GM12801 (cell line): ENCODE results near the gene KRT86.

ENCODE experiments used
- TF ChIP-seq, protein P1 (sequence below): IDR thresholded peaks from one replicate; pipeline ENCODE4 v1.5.1; 2011; ENCODE audit warnings: control low read depth; ENCODE audit not compliant: insufficient read length; ENCODE audit errors: extremely low read depth

The KRT86 gene

GRCh38 chr12:52251367-52252051 lies 22.9 kb upstream of the KRT86 start:
- TF ChIP-seq, protein P1, sequence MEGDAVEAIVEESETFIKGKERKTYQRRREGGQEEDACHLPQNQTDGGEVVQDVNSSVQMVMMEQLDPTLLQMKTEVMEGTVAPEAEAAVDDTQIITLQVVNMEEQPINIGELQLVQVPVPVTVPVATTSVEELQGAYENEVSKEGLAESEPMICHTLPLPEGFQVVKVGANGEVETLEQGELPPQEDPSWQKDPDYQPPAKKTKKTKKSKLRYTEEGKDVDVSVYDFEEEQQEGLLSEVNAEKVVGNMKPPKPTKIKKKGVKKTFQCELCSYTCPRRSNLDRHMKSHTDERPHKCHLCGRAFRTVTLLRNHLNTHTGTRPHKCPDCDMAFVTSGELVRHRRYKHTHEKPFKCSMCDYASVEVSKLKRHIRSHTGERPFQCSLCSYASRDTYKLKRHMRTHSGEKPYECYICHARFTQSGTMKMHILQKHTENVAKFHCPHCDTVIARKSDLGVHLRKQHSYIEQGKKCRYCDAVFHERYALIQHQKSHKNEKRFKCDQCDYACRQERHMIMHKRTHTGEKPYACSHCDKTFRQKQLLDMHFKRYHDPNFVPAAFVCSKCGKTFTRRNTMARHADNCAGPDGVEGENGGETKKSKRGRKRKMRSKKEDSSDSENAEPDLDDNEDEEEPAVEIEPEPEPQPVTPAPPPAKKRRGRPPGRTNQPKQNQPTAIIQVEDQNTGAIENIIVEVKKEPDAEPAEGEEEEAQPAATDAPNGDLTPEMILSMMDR, result no peak

DNA sequence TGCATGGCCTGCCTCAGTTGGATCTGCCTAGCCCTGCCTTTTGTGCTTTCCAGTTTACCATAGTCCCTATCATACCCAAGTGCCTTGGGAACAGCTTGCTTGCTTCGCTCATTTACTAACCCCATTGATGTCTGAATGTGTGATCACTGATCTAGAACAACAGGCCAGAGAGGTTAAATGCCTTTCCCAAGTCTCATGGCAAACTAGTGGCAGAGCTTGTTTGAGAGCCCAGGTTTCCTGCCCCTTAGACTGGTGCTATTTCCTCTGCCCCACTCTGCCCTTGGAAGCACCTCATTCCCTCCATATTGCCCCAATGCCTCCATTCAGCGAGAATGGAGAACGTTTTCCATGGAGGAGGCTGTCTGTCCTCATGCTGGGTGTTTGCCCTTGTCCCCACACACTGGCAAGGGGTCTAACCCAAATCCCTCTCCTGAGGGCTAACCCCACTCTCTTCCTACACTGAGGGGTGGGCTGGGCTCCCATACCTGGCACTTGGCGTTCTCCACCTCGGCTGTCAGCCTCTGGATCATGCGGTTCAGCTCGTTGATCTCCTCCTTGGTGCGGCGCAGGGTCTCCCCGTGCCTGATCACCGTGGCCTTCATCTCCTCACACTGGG lies 21.6 kb upstream of the KRT86 start:
- TF ChIP-seq, protein P1, result no peak

GRCh38 chr12:52253391-52254179 lies 20.9 kb upstream of the KRT86 start:
- TF ChIP-seq, protein P1, result no peak

- TF ChIP-seq, protein P1, result no peak
Measured at GRCh38 chr12:52254180-52254964, 20.1 kb upstream of the KRT86 start.

GRCh38 chr12:52254965-52255751 lies 19.3 kb upstream of the KRT86 start:
- TF ChIP-seq, protein P1, result no peak

GRCh38 chr12:52255926-52256583 lies 18.4 kb upstream of the KRT86 start:
- TF ChIP-seq, protein P1, result no peak
